ENCODE data around the gene TTC34. TPM values are rescaled to one million over a fixed set of nuclear protein-coding genes. Genes with fewer than 3 reads are reported as not detected.

Gene TTC34, protein sequence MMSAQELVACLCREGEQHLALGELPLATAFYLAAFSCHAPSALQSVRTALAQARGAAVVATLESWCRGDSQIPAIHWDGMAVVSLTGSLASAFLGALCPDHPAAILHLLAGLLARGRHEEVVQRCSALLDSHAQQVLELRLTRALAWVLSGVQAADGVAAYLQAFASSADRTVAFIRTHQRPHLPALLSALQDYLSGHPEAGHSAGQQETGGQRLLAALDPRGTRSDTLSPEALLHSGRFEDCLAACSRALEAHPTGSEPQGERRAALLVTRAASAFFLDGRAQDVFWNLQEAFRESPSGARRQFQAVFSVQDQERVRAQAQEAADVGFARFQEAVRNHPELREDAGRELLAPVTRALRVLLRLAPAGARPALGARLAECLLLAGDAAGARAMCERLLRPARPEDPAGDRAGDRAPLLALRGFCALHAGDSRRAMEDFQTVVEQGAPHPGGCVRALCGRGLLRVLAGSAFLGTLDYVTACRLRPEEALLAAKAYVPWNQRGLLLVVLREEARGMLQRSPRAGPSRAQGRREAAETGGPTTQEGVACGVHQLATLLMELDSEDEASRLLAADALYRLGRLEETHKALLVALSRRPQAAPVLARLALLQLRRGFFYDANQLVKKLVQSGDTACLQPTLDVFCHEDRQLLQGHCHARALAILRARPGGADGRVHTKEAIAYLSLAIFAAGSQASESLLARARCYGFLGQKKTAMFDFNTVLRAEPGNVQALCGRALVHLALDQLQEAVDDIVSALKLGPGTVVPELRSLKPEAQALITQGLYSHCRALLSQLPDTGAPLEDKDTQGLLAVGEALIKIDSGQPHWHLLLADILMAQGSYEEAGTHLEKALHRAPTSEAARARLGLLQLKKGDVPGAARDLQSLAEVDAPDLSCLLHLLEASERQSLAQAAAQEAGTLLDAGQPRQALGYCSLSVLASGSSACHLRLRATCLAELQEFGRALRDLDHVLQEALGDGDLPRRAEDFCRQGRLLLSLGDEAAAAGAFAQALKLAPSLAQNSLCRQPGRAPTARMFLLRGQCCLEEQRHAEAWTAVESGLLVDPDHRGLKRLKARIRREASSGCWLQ
- 0.10 and 0.18 TPM in 2 replicates for total RNA-seq

DNA sequence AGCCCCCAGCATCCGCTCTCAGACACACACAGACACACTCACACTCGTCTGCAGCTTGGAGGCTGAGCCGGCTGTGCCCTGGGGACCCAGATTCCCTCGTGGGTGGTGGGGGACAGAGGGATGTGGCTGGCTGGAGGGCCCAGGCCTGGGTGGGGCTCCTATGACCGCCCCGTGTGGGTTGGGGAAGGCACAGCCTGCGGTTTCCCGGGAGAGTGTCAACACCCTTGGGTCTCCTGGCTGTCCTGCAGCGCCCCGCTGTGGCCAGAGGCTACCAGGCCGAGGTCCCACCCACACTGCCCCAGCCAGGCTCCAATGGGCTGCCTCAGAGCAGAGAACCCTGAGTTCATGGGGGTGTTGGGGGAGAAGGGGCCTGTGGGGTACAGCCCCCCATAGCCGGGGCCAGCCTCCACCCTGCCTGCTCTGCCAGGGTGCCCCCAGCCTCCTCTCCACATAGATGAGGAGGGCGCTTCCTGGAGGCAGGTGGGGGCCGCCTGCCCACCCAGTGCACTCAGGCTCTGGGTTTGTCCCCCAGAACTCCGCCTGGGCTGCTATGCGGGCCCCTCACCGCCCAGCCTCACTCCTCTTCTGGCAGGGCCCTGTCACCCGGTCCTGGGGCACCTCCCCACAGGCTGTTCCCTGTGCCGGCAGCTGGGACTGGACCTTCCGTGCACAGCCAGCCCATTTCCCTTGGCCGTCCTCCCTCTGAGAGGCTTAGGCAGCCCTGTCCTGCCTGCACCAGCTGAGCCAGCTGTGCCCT is at the start of gene TTC34:
Gene TTC34, minus strand, starts transcription at position 159 of the 757 bp plus-strand sequence. CDS start 866 bp downstream, outside the sequence.
- DNase-seq (ENCODE audit: extremely low read depth, low read depth, low spot score), result no peak

DNA sequence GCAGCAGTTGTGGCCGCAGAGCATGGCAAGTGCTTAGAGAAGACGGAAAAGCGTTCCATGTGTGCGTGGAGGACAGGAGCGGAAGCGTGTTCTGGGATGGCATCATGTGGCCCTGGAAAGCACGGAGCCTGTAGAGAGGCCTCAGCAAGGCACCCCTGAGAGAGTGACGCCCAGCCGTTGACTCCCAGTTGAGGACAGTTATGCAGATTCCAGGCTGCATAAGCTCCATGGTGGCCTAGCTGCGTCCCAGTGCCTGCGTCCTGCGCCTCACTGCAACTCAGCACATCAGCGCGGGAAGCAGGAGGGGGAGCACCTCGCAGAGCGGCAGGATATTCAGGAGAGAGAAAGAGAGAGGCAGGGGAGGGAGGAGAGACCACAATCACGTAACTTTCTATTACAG is 49.0 kb upstream of the TTC34 start:
- no peak for DNase-seq (ENCODE audit: extremely low read depth, low read depth, low spot score)

DNA sequence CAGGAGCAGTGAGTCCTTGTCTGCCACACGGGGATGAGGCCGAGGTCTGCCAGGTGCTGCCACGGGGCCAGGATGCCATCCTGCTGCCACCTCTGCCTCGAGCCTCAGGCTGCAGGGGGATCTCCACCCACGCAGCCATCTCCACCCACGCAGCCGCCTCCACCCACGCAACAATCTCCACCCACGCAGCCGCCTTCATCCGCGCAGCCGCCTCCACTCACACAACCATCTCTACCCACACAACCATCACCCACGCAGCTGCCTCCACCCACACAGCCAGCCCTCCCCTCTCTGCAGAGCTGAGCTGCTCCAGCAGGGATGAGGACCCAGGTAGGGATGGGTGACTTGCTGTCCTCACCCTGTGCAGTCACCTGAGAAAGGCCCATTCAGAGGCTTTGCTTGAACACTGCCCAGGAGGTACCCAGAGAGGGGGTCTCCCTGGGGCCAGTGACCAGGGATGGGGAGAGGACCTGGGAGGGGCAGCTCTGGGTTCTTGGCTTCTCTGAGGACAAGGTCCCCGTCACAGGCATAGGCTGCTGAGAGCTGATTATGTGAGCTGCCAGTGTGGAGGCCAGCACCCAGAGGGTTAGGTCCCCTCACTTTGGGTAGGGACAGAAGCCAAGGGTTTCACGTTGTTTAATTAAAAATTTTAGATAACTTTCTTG is 46.6 kb upstream of the TTC34 start:
- DNase-seq (ENCODE audit: extremely low read depth, low read depth, low spot score), result no peak

DNA sequence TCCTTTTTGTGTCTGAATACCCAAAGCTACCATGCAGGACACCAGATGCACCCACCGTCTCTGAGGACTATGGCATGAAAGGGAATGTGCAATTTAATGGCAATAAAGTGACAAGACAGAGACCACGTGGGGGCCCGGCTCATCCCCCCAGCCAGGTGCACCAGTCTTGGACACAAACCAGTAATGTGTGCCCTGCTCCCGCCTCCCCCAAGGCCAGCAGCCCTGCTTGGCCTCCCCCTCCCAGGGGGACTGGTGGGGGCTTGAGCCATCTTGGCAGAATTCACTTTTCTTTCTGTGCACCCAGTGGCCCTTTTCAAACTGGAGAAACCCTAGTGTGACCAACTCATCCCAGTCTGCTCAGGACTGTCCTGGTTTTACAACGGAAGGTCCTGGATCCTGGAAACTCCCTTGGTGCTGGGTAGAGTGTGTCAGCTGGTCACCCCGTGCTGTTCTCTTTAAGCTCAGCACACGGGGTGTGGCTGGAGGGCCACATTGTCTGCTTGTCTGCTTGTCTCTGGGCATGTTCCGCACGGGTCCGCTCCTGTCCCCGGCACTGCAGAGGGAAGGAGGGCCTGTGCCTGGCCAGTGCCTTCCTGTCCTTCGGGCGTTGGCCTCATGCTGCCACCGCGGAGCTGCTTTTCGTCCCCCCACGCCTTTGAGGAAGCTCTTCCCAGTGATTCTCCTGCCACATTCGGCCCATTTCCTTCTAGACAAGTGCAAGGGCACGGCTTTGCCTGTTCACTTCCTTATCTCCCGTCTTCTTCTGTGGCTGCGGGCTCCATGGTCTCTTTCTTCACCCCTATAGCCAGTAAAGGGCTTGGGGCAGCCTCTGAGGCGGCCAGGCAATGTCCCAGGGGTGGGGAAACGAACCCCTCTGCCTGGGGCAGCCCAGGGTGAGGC is 45.8 kb upstream of the TTC34 start:
- DNase-seq (ENCODE audit: extremely low read depth, low read depth, low spot score), result no peak

DNA sequence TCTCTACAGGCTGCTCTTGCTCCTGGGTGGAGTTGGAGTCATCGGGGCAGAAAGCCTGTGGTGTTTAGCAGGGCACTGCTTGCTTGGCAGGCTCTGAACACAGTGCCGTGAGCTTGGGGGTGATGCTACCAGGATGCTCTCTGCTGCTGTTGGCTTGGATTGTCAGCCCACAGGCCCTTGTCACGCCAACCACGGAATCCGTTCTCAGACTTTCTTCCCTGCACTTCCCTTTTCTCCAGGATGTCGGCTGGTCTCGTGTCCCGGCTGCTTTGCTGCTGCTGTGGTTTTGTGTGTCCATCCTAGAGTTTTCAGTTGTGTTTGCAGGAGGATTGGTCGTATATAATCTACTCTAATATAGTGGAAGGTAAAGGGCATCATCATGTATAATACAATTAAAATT is 44.4 kb upstream of the TTC34 start:
- no peak for DNase-seq (ENCODE audit: extremely low read depth, low read depth, low spot score)

DNA sequence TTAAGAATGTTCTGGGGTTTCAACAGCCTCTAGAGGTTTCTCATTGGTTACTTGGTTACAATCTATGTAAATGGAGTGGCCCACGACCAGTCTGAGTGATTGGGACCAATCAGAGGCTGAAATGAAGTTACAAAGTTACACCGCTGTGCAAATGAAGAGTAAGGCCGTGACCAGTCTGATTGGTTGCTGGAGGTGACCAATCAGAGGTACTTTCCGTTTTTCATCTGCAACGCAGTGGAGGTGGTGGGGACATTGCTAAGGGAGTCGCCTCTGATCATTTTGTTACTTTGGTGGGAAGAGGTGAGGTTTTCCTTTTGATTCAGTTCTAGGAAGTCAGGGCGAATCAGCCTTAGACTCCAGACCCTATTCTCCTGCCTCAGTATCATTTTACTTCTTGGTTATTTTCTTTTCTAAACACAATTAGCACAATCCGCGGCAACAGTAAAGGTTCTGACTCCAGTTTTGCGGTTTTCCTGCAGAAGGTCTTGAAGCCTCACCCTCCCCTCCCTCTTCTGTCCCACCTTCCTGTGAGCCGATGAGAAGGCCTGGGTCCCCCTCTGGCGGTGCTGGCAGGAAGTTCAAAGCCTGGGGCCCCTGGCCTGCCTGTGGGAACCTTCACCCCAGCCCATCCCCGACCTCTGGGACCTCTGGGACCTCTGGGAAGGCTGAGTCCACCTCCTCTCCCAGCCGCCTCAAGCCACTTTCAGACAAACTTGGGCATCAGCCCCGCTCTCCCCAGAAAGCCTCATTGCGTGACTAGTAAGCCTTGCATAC is 38.7 kb upstream of the TTC34 start:
- no peak for DNase-seq (ENCODE audit: extremely low read depth, low read depth, low spot score)

DNA sequence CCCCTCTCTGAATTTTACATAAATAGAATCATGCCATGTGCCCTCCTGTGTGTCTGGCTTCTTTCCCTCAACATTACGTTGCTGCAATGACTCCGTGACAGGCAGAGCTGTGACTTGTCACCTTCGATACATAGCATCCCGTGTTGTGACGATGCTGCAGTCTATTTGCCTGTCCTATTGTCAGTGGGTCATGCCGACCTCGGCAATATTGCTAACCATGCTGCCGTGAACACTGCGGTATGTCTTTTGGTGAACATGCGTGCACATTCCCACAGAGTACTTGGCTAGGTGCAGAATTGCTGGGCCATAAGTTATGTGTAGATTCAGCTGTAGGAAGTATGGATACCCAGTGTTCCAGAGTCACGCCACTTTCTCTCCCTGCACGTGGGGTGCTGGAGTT is 36.3 kb upstream of the TTC34 start:
- DNase-seq (ENCODE audit: extremely low read depth, low read depth, low spot score), result no peak

DNA sequence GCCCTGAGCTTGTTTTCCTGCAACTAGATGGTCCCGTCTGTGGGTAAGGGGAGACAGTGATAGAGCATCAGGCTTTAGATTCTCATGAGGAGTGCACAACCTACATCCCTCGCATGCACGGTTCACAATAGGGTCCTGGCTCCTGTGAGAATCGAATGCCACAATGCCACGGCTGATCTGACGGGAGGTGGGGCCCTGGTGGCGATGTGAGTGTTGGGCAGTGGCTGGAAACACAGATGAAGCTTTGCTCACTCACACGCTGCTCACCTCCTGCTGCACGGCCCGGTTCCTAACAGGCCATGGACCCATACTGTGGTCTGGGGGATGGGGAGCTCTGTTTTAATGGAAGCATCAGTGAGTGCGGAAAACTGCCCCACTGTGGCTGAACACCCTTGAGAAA is 35.8 kb upstream of the TTC34 start:
- DNase-seq (ENCODE audit: extremely low read depth, low read depth, low spot score), result no peak

DNA sequence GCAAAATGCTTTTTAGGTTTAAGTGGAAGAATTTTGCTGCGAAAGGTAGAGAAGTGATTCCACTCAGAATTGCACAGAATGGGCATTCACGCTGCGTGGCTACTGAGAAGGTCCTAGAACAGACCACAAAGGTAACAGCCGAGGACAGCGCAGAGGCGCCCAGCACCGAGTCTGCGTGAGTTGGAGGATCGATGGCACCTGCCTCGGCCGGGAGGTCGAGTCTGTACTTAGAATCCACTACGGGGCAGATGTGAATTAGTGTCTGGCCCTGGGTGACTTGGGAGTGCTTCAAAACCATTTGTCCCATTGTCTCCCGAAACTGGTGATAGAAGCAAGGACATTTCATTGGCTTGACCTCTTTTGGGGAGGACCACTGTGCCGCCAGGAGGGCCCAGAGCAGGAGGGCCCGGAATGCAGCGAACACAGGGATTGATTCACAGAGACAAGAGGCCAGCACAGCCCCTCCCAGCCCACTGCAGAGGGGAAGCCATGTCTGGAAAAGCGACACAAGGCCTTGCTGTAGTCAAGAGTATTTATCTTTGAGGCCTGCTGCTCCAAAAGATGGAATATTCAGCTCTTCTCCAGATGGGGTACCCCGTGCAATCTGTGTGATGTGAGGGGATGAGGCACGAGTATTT is 35.0 kb upstream of the TTC34 start:
- DNase-seq (ENCODE audit: extremely low read depth, low read depth, low spot score), result no peak

DNA sequence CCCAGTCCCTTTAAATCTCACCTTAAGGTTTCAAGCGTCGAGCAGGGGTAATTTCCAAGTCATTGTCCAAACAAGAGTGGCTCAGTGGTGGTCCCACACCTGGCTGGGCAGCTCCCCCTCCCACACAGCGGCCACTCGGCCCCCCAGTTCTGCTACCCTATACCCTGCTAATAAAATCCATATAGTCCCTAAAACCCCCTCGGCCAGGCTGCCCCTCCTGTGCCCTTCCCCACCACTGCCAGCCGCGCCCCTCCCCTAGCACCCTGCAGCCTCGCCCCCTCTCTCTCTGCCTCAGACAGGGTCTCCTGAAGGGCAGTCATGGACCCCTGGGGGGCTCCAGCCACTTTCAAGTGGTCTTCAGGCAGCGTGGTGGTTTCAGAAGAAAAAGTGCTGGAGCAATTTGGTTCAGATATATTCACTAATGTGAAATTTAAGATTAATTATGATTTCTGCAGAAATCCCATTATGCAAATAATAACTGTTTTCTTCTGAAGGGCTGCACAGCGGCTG is 34.2 kb upstream of the TTC34 start:
- DNase-seq (ENCODE audit: extremely low read depth, low read depth, low spot score), result no peak

DNA sequence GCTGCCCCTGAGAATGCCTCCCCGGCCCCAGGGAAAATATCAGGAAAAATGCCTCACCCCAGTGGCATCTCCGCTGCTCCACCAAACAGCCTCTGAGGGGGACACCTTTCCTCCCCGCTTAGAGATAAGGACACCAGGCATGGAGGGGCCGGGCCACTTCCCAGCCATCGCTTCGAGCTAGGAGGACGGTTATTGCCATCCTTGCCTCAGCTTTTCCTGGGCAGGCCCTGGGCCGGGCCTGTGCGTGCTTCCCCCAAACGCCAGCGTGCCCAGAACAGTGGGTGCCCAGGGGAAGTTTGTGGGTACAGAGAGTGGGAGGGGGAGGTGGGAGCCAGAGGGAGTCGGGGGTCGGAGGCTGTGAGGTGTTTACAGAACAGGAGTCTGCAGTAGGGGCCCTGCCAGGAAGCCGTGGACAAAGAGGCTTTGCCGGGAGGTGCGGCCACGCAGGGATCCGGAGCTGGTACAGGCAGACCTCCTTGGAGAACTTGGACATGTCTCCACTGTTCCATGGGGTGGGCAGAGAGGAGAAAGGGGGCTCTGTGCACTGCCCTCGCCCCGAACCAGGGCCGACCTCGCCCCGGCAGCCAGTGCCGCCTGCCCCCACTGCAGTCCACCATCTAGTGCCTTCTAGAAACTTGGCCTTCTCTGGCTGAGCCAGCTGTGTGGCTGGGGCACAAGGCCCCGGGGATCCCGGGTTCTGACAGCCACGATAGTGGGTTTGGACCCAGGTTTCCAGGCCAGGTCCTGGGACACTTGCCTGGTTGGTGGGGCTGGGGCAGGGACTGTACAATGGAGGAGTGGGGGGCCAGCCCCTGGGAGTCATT is 33.5 kb upstream of the TTC34 start:
- no peak for DNase-seq (ENCODE audit: extremely low read depth, low read depth, low spot score)

DNA sequence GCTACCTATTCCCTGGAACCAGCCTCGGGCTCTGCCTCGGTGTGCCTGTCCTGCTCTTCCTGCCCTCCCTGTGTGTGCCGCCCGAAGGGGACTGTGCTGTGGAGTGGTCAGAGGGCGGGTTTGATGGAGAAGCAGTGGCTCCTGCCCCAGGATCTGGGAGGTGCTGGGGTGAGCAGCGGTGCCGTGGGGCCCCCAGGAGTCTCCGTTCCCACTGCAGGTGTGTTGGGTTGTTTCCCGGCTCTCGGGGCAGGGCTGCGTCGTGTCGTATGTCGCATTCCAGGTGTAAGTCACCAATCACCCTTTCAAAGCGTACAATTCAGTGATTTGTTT is 32.6 kb upstream of the TTC34 start:
- no peak for DNase-seq (ENCODE audit: extremely low read depth, low read depth, low spot score)

DNA sequence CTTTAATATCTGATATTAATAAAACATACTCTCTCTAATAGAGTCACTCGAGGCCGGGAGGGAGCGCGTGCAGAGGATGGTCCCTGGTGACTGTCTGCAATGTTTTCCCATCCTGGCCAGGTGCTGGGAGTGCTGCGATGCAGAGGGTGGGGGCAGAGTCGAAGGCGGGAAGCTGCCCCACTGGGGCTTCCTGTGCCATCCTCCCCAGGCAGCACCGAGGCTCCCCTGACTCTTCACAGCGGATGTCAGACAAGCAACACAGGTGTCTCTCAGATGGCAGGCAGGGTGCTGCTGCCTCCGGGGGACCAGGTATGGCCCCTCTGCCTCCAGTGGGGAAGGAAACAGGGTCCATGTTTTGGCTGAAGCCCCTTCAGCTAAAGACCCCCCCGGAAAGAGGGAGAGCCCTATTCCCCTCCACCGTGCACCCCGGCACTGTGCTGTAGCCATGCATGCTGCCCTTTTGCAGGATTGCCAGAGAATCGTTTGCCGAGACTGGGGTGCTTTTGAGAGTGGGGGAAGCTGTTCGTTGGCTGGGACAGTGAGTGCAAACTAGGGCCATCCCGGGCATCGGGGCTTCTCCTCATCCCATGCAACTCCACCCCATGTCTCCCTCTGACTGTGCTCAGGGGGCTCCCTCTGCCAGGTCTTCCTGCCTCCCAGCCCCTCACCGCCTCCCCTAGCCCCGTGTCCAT is 32.1 kb upstream of the TTC34 start:
- DNase-seq (ENCODE audit: extremely low read depth, low read depth, low spot score), result no peak

DNA sequence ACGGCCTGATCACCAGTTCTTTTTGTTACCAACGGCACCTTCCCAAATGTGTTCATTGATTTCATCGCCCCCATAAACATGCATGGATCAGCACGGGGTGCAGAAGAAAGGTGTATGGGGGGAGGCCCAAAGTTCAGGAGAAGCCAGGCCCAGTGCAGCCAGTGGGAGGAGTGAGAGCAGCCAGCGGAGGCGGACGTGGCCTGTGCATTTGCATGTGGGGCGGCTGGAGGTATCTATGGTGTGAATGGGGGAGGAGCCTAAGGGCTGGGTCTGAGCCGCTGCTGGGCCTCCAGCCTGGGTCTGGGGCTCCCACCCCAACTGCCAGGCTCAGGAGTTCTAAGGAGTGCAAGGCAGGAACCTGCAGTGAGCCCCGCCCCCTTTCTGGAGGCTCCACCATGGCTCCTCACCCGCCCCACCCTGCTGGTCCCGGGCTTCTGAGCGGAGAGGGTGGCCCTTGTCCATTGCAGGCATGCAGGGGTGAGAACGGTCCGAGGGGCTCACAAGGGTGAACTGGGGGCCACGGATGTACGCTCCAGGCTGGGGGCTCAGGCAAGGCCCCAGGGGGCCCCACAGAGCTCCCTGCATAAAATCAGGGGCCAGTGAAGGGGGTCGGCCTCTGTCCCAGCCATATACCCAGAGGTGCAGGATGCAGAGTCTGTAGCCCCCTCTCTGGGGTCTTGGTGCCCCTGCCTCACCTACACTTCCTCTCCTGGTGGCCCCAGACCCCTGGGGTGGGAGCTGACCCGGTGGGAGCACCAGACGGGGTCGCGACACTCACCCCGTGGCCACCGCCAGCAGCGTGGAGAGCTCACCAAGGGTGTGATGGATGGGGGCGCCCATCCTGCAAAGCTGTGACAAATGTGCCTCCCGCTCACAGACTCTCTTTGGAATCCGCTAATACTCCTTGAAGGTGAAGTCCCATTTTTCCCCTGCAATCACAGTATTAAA is 31.3 kb upstream of the TTC34 start:
- no peak for DNase-seq (ENCODE audit: extremely low read depth, low read depth, low spot score)

DNA sequence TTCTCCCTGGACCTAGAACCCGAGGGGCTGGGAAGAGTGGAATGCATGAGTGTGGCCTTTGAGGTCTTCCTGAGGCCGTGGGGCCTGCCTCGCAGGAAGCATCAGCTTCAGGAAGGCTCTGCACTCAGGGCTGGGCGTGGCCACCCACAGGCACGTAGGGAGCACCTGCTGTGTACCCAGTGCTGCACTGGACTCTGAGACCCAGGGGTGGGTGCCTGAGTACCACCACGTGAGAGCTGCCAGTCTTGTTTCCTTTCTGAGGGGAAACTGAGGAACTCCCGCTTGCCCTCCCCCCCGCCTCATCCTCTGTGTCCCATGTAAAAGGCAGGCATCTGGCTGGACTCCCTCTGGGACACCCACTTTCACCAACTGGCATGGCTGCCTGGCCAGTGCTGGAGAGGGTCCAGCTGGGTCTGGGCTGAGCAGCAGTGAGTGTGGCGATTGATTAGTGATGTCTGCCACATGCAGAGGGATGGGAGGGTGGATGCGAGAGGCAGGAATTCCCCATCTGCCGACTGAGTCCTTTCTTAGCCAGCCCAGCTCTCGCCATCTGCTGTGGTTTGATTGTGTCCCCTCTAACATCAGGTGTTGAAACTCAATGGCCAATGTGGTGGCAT is 30.2 kb upstream of the TTC34 start:
- no peak for DNase-seq (ENCODE audit: extremely low read depth, low read depth, low spot score)
